ENCODE data around the gene CEACAM21.
A peak's percentile ranks its signal among the peaks of the same experiment; 100 is the strongest.

Gene CEACAM21

DNA sequence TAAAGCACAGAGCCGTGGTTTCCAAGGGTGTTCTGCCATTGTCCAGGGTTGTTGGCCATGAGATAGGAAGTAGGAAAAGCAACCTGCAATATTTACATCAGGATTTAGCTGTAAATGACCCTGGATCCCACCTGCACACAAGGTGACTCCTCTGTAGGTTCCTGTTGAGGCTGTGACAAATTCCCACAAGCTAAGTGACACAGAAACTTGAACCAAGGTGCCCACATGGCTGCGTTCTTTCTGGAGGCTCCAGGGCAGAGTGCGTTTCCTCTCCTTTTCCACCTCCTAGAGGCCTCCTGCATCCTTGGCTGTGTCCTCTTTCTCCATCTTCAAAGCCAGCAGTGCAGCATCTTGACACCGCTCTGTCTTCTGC, 11.9 kb downstream of the CEACAM21 start:
- DNase-seq: no peak

DNA sequence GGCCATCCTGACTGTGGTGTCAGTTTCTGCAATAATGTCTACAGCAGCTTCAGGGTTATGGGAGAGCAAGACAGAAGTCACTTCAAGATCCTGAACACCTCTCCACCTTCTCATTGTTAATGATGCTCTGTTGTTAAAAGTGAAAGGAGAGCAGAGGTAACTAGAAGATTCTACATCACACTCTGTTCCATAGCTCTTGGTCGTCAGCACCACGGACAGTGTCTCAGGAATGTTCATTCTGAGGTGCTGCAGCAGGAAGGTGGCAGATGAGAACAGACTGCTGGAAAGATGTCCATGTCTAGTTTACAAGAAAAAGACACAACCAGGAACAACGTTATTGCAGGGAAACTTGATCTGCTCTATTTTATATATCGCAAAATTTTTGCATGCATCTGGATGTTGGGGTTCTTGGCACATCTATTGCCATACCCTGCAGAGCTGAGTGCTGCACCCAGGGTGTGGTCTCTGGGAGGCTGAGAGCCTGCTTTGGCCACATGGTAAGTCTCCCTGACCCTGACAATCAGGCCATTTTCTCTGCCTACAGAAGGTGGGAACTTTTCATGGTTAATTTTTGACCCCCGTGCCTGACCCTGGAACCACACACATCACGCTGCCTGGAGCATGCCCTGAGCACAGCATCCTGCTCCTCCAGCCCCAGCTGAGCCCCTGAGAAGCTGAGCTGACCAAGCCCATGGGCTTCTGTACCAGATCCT, 12.7 kb downstream of the CEACAM21 start:
- no peak for DNase-seq

DNA sequence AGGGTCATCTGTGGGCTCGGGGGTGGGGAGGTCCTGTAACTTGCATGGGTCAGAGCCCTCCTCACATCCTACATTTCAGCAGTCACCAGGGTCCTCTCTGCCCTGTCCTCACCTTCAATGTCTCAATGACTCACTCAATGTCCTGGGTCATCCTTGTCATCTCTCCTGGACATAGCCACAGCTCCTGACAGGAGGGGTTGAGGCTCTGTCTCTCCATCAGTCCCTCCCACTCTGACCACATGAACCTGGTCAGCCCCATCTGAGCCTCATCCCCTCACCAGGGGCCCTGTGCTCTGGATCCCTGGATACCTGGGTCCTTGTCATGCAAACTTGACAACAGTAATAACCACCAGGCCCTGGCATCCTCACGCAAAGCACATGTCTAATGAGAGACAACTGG, 13.4 kb downstream of the CEACAM21 start:
- no peak for DNase-seq

DNA sequence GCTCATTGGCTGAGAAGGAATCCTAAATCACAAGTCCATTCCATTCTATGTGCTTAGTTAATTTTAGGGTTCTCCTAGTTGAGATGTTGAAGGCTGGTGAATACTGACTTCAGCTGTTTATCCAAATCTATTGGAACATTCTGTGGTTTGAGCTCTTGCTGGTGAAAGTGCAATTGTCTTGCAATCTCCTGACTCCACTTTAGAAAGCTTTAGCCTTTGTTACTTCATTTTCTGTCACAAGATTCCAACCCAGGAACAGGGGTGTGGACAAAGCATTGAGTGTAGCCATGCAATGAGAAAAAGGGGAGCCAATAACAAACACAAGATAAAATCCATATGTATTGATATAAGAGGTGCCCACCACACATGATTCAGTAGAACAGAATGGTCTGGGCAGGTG, 15.0 kb downstream of the CEACAM21 start:
- DNase-seq: no peak

DNA sequence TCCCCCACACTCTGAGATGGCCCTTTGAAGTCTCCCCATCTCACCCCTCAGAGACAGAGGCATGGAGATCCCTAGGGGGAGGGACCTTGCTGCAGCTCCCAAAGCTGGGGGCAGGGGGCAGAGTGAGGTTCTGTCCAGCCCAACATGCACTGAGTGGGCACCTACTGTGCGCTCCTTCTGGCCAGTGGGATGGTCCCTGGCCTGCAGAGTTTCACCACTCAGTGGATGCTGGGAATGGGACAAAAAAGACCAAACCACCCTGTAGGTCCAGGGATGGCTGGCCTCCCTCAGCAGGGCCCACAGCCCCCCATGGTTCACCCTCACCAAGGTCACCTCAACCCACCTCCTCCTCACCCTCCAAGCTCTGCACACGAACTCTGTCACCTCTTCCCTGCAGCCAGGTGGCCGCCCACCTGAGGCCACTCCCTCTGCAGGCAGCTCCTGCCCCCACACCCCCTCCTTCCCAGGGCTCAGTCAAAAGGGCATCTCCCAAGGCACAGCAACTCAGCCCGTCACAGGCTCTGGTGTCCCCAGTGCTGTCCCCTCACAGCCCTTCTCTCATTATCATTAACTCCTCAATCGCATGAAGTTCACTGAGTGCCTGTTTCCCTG, 16.1 kb downstream of the CEACAM21 start:
- DNase-seq: no peak

DNA sequence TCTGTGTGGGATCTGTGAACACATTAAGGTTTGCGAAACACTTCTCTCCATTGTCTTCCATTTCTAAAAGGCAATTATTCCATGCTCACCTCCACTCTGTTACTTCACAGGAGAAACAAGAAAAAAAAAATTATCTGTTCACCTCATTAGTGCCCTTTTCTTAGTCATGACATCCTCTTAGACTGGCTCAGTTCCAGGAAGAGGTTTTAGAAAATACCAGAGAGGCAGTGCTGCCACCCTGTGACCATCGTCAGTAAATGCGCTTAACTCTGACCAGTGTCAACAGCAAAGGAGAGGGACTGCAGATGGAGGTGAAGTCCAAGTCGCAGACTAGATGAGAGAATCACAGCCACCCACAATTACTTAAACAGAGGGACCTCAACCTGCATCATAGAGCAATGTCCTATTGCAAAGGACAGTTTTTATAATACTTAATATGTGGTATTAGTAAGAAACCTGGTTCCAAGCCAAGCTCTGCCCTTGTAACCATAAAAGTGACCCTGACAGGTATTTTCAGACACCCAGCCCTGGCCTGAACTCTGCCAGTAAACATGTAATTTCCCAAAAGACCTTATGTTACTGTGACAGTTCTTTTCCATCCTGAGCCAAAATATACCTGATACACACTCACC, 19.4 kb downstream of the CEACAM21 start:
- DNase-seq: peak; percentile 65

DNA sequence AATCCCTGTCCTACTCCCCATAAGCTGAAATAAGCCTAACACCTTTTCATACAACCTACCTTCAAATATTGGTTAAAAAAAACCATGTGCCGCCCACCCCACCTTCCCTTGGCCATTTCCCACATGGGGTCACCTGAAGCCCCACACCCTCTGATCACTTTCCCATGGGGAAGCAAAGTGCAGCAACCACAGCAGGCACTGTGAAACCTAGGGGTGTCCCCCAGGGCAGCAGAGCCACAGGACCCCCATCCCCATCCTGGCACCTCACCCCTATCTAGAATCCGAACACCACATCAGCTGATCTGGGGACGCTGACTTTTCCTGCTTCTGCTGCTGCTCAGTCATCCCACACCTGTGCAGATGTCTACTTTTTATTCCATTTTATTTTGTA, 19.9 kb downstream of the CEACAM21 start:
- DNase-seq: no peak

DNA sequence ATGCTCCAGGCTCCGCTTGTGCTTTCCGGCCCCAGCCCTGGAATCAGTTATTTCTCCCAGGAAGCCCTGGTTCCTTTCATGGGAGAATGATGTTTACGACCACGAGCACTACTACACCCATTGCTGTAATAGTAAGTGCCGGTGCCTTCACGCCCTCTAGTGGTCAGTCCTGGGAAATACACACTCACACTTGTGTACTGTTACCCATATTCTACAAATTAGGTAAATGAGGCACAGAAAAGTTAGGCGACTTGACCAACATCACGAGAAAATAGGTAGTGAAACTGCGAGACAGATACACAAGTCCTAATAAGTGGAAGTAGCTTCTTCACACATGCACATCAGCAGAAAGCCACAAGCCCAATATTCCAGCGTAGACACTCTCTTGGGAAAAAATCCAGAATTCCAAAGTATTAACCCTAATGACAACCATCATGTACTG, 21.7 kb downstream of the CEACAM21 start:
- peak; percentile 75 for DNase-seq

DNA sequence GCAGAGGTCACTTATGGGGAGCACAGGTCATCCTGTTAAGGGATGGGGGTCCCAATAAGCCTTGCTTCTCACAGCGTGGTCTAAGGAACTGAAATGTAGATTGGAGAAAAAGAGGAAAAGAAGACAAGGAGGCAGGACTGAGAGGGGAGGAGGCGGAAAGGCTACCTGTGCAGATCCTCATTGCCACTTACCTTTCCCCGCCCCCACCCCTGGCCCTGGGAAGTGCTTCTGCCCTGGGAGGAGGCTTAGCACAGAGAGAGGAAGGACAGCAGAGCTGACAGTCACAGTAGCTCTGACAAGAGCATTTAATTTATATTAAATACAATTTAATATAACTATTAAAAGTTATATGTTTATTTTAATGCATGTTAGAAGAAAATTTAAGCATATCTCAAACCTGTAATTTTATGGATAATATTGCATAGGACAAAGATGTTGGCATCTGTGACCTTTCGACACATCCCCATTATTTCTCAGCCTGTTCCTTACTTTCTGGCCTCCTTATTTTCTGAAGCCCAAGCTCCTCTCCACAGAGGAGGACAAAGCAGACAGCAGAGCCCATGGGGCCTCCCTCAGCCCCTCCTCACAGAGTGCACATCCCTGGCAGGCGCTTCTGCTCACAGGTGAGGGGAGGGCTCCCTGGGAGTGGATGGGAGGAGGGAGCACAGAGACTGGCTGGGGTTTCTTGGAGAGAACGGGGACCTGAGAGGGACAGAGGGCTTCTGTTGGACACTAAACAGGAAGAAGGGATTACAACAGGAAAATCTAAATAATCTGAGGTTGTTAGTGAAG, 23.4 kb downstream of the CEACAM21 start:
- no peak for DNase-seq

DNA sequence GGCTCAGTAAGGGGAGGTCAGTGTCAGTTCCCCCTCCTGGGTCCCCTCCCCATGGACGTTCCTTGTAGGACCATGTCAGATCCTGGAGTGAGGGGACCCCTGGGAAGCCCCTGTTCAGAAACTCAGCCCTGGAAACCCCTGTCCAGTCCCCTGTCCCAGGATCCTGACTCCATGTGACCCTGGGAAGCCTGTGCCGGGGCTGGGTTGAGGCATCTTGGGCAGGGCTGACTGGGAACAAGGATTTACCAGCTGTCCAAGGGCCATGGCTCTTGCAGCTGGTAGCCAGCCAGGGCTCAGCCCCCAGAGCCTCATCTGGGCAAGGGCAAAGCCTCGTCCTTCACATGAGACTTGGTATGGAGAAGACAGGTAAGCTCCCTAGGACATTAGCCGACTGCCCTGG, 25.8 kb downstream of the CEACAM21 start:
- no peak for DNase-seq

DNA sequence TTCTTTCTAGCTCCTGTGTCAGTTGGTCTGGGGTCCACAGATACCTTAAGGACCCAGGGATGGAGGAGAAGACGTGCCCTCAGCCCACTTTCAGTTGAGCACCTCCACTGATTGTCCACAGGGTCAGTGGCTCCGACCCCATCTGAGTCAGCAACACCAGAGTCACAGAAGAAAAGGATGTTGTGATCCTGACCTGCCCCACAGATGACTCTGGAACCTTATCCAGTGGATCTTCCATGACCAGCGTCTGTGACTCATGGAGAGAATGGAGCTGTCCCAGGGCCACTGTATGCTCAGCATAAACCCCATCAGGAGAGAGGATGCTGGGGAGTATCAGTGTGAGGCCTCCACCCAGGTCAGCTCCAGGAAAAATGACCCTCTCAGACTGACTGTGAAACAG, 28.9 kb downstream of the CEACAM21 start:
- no peak for DNase-seq

DNA sequence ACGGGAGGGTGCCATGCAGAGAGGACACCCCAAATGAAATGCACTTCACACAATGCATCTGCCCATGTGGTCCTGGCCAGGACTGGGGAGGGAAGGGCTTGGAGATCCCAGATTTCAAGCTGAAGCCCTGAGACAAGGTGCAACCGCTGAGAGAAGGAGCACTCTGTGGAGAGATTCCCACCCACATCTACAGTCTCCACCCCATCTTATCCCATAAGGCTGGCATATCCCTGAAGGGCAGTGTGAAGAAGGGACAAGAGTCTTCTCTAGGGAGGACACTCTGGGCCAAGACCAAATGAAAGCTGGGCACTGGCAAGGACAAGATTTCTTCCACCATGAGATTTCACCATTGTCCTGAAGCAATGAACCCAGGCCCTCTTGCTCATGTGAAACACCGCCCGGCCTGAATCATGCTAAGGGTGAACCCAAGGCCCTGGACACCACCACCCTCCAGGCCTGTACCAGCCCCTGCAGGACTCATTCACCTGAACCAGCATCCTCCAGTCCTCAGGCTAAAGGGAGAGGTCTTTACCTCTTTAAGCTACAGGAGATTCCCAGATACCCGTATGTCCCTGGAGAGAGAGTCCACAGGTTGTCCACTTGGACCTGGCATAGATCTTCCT, 30.4 kb downstream of the CEACAM21 start:
- no peak for DNase-seq

DNA sequence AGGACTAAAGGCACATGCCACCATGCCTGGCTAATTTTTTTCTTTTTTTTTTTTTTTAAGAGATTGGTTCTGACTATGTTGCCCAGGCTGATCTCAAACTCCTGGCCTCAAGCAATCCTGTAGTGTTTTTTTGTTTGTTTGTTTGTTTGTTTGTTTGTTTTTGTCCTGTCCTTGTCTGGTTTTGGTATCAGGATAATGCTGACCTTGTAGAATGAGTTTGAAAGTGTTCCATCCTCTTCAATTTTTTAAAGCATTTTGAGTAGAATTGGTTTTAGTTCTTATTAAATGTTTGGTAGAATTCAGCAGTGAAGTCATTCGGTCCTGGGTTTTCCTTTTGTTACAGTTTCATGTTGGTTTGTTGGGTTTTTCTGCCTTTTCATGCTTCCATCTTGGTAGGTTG, 31.7 kb downstream of the CEACAM21 start:
- no peak for DNase-seq

DNA sequence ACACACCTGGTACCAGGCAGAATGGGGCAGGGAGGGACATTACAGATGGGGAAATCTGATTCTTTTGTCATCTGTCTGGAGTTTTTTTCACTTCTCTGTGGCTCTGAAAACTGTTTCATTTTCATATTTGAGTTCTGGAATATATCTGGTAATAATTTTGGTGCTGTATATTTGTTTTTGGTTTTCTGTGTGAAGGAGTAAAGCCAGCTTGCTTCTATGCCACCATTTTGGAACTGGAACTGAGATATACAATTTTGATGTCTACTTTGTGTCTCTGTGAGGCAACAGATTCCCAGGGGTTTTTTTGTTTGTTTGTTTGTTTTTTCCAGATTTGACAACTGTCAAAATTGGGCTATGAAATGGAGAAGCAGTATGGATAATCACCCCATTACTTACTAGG, 34.8 kb downstream of the CEACAM21 start:
- no peak for DNase-seq

DNA sequence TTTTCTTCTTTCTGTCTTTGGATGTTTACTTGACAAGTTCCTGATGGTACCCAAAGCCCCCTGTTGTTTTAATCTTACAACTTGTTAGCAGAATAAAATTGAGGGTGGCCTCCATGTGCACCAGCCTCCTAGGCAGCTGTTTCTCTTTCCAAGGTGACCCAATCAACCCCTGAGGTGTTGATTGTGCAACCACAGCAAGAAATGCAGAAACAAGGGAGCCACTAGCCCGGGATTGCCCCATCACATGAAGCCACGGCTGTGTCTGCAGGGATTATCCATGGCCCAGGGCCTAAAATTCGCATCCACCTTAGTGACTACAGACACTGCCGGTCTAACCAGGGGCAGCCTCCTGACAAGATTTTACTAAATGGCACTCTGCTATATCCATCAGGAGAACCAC, 36.5 kb downstream of the CEACAM21 start:
- no peak for DNase-seq

DNA sequence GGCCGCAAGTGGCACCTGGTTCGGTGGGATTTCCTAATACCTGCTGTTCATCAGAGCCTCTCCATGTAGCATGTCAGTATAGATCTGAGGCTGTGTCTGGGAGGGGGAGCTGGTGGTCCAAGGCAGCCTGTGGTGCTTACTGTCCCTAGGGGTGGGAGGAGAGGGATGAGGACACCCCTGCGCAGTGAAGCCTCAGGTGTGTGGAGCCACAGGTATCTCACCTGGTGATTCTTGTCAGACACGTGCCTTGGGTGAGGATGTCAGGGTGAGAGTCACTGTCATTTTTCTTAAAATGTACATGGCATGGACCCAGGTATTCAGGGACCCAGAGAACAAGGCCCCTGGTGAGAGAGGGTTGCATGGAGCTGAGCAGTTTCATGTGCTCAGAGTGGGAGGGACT, 39.2 kb downstream of the CEACAM21 start:
- no peak for DNase-seq

DNA sequence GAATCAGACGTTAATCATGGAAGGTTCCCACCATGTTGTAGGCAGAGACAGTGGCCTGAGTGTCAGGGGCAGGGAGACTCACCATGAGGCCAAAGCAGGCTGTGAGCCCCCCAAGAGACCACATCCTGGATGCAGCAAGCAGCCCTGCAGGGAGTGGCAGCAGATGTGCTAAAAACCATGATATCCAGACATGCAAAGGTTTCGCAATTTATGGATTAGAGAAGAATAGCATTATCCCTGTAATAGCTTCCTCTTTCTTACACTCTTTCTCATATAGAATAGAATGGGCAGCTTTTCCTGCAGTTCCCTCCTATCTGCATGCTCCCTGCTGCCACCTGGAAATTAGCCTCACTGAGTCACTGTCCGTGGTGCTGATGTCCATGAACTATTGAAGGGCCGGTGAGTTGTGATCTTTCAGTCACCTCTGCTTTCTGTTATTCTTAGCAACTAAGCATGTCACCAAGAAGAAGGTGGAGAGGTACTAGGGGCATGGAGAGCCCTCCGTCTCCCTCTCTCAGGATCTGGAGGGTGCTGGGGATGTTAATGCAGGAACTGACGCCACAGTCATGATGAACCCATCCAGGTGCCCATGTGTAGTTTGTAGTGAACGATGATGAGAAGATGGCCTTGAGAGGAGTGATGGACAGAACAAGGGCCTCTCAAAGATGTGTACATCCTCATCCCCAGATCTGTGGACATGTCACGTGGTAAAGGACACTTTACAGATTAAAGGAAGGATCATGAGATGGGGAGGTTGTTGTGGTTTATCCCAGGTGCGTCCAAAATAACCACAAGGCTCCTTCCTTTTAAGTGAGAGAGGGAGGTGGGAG, 41.0 kb downstream of the CEACAM21 start:
- no peak for DNase-seq

DNA sequence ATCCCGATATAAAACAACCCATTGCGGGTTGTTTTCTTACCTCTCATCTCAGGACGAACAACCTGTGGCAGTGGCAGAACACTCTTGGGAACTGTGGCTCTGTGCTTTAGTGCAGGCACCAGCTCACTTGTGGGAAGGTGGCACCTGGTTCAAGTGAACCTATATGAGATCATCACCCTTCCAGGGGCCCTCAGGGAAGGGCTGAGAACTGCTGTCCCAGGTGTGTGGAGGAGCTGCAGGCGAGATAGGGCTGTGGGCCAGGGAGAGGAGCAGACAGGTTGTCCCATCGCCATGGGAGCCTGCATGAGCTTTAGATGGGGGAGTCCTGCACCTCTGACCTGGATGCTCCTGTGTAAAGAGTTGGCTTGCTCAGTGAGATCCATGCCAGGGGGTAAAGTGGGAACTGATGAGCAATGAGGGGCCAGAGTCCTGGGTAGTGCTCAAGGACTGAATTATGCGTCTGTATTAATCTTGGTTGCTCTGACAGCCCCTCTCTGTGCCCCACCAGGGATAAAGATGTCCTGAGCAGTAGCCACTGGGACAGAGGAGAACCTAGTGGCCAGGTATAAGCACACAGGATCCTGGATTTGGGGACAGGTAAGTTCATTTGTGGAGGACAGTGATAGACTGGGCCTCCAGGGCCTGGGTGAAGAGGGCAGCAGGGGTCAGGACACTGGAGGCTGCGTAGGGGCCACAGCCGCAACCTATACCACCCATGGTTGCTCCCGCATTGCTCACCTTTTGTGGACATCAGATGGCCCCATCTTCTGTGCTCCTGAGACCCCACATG, 42.2 kb downstream of the CEACAM21 start:
- DNase-seq: no peak

DNA sequence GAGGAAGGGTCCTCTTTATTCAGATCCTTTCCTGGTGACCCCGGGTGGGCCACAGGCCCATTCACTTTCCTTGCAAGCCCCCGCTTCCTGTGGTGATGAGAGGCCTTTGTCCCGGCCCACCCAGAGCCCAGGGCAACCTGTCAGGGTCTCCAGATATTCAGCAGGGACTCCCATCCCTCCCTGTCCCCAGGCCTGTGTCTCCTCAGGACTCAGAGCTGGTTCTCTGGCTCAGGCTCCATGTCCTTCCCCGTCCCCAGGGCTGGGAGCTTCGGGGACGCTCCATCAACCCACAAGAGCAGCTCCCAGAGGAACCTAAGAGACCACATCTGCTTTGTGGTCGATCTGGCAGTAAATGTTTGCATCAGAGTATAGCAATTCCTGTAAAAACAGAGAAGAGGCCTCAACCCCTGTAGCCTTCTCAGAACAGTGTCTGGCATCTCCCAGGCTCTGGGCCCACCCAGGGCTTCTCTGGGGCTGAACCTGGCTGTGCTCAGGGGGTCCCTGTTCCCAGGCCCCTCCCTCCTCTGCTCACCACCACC, 43.1 kb downstream of the CEACAM21 start:
- no peak for DNase-seq

DNA sequence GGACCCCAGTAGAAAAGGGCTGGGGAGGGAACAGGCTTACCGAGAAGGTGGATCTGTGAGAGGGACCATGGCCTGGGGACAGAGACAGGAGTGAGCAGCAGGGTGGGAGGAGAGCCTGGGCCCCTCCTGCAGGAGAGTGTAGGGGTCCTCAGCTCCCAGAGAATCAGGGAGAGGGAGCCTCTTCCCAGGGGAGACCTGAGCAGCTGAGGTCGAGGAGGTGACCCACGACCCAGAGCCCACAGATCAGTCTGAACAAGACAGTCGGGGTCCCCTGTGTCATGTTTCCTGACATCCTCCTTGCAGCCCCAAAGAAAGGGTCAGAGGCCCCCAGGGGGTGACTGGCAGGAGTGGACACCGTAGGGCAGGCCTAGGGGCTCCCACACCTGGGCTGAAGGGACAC, 44.2 kb downstream of the CEACAM21 start:
- no peak for DNase-seq

DNA sequence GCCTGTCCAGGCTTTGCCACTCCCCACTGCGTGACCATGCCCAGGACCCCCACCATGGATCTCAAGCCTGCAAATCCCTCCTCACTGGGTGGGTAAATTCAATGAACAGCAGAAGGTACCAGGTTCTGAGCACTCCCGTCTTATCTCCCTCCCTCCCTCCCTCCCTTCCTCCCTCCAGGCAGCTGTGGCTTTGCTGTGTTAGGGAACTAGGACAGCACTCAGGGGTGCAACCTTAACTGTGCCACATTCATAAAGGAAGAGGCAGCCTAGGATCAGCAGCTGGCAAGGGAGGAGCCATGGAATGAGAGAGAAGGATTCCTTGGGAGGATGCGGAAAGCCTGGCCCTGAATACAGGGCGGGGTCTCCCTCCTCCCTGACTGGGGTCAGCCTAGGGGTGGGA, 45.3 kb downstream of the CEACAM21 start:
- no peak for DNase-seq

Measured in activated CD8-positive, alpha-beta memory T cell treated with anti-CD3 and anti-CD28 coated beads, Interleukin-2, amount 50 U/mL, for 4 hours (primary cell).